GM18909 (cell line): ENCODE measurements around the gene OXA1L.
"Not testable (repeated sequence)": the region's sequence is repeated elsewhere in the genome, so short reads cannot be mapped to it uniquely, and the experiment has no call there.

Source experiments
- ATAC-seq: cut with Tn5 transposase; IDR thresholded peaks from one replicate; pipeline ENCODE4 v1.9.1; 2021; ENCODE audit warnings: mild to moderate bottlenecking; ENCODE audit not compliant: unreplicated experiment, poor library complexity

OXA1L gene

GRCh38 chr14:22767323-22767589 lies 768 bp downstream of the OXA1L start:
- ATAC-seq: no peak

- ATAC-seq: no peak
Observed at GRCh38 chr14:22768947-22769346, 2.5 kb downstream of the OXA1L start.

- no peak for ATAC-seq
Observed at GRCh38 chr14:22769369-22769768, 2.9 kb downstream of the OXA1L start.

GRCh38 chr14:22770481-22771187 lies 4.1 kb downstream of the OXA1L start:
- ATAC-seq: no peak

- no peak for ATAC-seq
Observed at GRCh38 chr14:22772725-22773124, 6.2 kb downstream of the OXA1L start.

GRCh38 chr14:22773162-22774010 lies 6.9 kb downstream of the OXA1L start:
- no peak for ATAC-seq

GRCh38 chr14:22774011-22774706 lies 7.7 kb downstream of the OXA1L start:
- no peak for ATAC-seq

- ATAC-seq: no peak
Observed at GRCh38 chr14:22776215-22776614, 9.7 kb downstream of the OXA1L start.

GRCh38 chr14:22776849-22777248 lies 10.4 kb downstream of the OXA1L start:
- not testable (repeated sequence) for ATAC-seq

GRCh38 chr14:22778084-22778483 lies 11.6 kb downstream of the OXA1L start:
- ATAC-seq: no peak

GRCh38 chr14:22780105-22780679 lies 13.7 kb downstream of the OXA1L start:
- no peak for ATAC-seq

GRCh38 chr14:22780941-22781300 lies 14.4 kb downstream of the OXA1L start:
- ATAC-seq: no peak

- ATAC-seq: no peak
Observed at GRCh38 chr14:22781301-22781991, 15.0 kb downstream of the OXA1L start.

- ATAC-seq: no peak
Observed at GRCh38 chr14:22786685-22787084, 20.2 kb downstream of the OXA1L start.

GRCh38 chr14:22791301-22791700 lies 24.8 kb downstream of the OXA1L start:
- no peak for ATAC-seq

GRCh38 chr14:22792158-22792557 lies 25.7 kb downstream of the OXA1L start:
- ATAC-seq: no peak

- not testable (repeated sequence) for ATAC-seq
Observed at GRCh38 chr14:22793550-22793949, 27.1 kb downstream of the OXA1L start.

GRCh38 chr14:22793976-22794375 lies 27.5 kb downstream of the OXA1L start:
- no peak for ATAC-seq

- peak; percentile 62 for ATAC-seq
Observed at GRCh38 chr14:22794551-22794951, 28.1 kb downstream of the OXA1L start.

GRCh38 chr14:22796087-22796707 lies 29.7 kb downstream of the OXA1L start:
- ATAC-seq: peak; percentile 57
